GM12873 (cell line): ENCODE data around the gene CAMTA1.

Source experiments
- CTCF ChIP-seq: IDR thresholded peaks from 2 replicates; pipeline ENCODE4 v1.5.1; 2012; ENCODE audit warnings: low read depth, mild to moderate bottlenecking, moderate library complexity, low read length, control low read depth; ENCODE audit not compliant: insufficient read depth; ENCODE audit errors: missing control alignments

The CAMTA1 gene

GRCh38 chr1:7045897-7046296, 260.6 kb downstream of the CAMTA1 start:
- no peak for TF ChIP-seq CTCF

GRCh38 chr1:7046314-7046713, 261.1 kb downstream of the CAMTA1 start:
- TF ChIP-seq CTCF: no peak

- no peak for TF ChIP-seq CTCF
These were observed 261.6 kb downstream of the CAMTA1 start for GRCh38 chr1:7046891-7047290.

GRCh38 chr1:7047866-7048265, 262.6 kb downstream of the CAMTA1 start:
- no peak for TF ChIP-seq CTCF

GRCh38 chr1:7048395-7048794, 263.1 kb downstream of the CAMTA1 start:
- TF ChIP-seq CTCF: no peak

- no peak for TF ChIP-seq CTCF
These were observed 264.8 kb downstream of the CAMTA1 start for GRCh38 chr1:7049913-7050625.

- TF ChIP-seq CTCF: no peak
These were observed 265.8 kb downstream of the CAMTA1 start for GRCh38 chr1:7050751-7051665.
